Peyer's patch (tissue), 4 donors: ENCODE data around the gene PTPRR. TPM values are rescaled to one million over a fixed set of nuclear protein-coding genes. Genes with fewer than 3 reads are reported as not detected.

Experiments used
- DNase-seq, 3 donors: peaks; one replicate each; pipeline ENCODE4 v3.0.0-alpha.2; 2017 to 2019
- H3K27ac ChIP-seq, 4 donors: fragments of 200-600 bp; sonication (generic); one replicate each; pipeline ENCODE4 v1.5.1; 2016 to 2019
- H3K27me3 ChIP-seq, 2 donors: fragments of 200-600 bp; sonication (generic); one replicate each; pipeline ENCODE4 v1.5.1; 2019
- H3K36me3 ChIP-seq, 3 donors: fragments of 200-600 bp; sonication (generic); one replicate each; pipeline ENCODE4 v1.5.1; 2016 to 2019
- H3K4me1 ChIP-seq, 4 donors: fragments of 200-600 bp; sonication (generic); one replicate each; pipeline ENCODE4 v1.5.1; 2016 to 2019
- H3K4me3 ChIP-seq, 4 donors: fragments of 200-600 bp; sonication (generic); 1 replicate in 3 of 4; 2 replicates in 1 of 4; pipeline ENCODE4 v1.5.1; 2016 to 2019; ENCODE audit warnings: mild to moderate bottlenecking in 1 of 4
- H3K9me3 ChIP-seq, 4 donors: fragments of 200-600 bp; sonication (generic); one replicate each; pipeline ENCODE4 v1.5.1; 2016 to 2019; ENCODE audit warnings: mild to moderate bottlenecking in 1 of 4
- POLR2A ChIP-seq, 2 donors: fragments of 450-650 bp; IDR thresholded peaks; one replicate each; pipeline ENCODE4 v1.5.1; 2017; ENCODE audit warnings: antibody characterized with exemption in 2 of 2, mild to moderate bottlenecking in 2 of 2, moderate library complexity in 2 of 2
- small RNA-seq, 2 donors: library from RNA; depleted of rRNA; stranded (forward); fragments of <200 nt; gene quantifications; one replicate each; pipeline ENCODE3, GENCODE V24; 2016
- total RNA-seq, 4 donors: library from RNA; depleted of rRNA; stranded (reverse); fragments of >200 nt; gene quantifications; one replicate each; pipeline ENCODE4 v1.1.0, GENCODE V29; 2016
- TF ChIP-seq, protein P1 (sequence below), 6 experiments: fragments of 450-650 bp in 4 of 6; fragments of 200-600 bp in 2 of 6; sonication (generic) in 1 of 6; IDR thresholded peaks; one replicate each; pipeline ENCODE4 v1.5.1; 2017 to 2019; ENCODE audit warnings: antibody characterized with exemption in 6 of 6, mild to moderate bottlenecking in 3 of 6, moderate library complexity in 1 of 6

Gene PTPRR
- total RNA-seq, 4 donors from 2014 or later: 17.5 to 30.3 (median 20.2) TPM; not detected in 1

DNA sequence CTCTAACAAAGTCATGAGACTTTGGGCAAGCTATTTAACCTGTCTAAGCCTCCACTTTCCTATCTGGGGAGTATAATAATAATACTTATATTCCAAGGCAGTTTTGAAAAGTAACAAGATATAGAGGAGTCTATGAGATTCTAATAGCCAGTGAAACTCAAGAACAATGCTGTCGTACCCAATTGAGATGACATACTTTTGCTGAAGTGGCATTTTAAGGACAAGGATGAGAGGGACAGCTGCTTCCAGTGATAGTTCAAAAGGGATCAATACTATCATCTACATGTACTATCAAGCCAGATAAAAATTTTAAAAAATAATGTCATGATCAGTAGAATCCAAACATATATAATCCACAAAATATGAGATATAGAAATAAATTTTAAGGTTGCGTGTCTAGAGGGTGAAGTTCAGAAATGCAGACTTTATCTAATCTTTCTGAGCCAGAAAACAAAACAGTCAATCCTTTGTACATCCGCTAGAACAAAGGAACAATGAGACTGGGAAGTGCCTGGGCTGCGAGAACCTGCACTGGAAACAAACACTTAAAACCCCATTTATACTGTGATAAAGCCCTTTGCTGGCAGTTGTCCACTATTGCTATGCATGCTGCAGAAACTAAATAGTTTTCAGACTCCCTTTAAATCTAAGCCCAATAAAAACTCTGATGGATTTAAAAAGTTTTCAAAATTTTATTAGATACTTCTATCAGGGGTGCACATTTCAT lies 321.9 kb downstream of the PTPRR start:
- Histone ChIP-seq H3K36me3 (no peaks in the 10 kb centered on the region), H3K27me3 (no peaks in the 10 kb centered on the region), H3K4me1 (no peaks in the 10 kb centered on the region), H3K27ac (no peak overlapping the region), H3K9me3 (no peaks in the 10 kb centered on the region), H3K4me3 (no peak overlapping the region)
- DNase-seq: no peak
- no peak for TF ChIP-seq POLR2A (IDR thresholded peaks at IDR 0.05)
- TF ChIP-seq, protein P1, sequence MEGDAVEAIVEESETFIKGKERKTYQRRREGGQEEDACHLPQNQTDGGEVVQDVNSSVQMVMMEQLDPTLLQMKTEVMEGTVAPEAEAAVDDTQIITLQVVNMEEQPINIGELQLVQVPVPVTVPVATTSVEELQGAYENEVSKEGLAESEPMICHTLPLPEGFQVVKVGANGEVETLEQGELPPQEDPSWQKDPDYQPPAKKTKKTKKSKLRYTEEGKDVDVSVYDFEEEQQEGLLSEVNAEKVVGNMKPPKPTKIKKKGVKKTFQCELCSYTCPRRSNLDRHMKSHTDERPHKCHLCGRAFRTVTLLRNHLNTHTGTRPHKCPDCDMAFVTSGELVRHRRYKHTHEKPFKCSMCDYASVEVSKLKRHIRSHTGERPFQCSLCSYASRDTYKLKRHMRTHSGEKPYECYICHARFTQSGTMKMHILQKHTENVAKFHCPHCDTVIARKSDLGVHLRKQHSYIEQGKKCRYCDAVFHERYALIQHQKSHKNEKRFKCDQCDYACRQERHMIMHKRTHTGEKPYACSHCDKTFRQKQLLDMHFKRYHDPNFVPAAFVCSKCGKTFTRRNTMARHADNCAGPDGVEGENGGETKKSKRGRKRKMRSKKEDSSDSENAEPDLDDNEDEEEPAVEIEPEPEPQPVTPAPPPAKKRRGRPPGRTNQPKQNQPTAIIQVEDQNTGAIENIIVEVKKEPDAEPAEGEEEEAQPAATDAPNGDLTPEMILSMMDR (IDR thresholded peaks at IDR 0.05): no peak

GRCh38 chr12:70592664-70593063 lies 327.9 kb downstream of the PTPRR start:
- H3K27ac ChIP-seq: no peak overlapping the region
- no peaks in the 10 kb centered on the region for H3K36me3 ChIP-seq
- no peaks in the 10 kb centered on the region for H3K27me3 ChIP-seq
- no peak for TF ChIP-seq POLR2A (IDR thresholded peaks at IDR 0.05)
- TF ChIP-seq, protein P1 (IDR thresholded peaks at IDR 0.05): no peak
- no peak for DNase-seq
- no peak overlapping the region for H3K4me3 ChIP-seq
- no peaks in the 10 kb centered on the region for H3K9me3 ChIP-seq
- no peaks in the 10 kb centered on the region for H3K4me1 ChIP-seq

DNA sequence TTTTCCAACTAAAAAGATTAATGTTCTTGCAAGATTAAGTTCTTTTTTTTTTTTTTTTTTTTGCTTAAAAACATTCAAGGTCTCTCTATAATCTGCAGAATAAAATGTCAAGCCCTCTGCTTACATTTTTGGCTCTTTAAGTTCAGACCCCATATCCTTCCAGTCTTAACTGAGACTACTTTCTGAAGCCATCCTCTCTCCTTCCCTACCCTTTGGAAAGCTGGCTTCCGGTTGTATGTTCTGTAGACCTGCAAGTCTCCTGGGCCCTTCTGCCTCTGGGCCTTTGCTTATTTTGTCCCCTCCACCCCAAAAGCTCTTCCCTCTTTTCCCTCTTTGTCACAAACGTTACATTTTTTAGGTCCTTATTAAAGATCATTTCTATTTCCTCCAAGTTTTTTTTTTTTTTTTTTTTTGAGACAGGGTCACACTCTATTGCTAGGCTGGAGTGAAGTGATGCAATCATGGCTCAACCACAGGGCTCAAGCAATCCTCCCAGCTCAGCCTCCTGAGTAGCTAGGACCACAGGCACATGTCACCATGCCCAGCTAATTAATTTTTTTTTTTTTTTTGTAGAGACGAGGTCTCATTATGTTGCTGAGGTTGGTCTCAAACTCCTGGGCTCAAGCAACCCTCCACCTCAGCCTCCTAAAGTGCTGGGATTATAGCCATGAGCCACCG lies 329.9 kb downstream of the PTPRR start:
- no peak overlapping the region for H3K4me3 ChIP-seq
- no peak for DNase-seq
- no peaks in the 10 kb centered on the region for H3K36me3 ChIP-seq
- H3K27me3 ChIP-seq: no peaks in the 10 kb centered on the region
- TF ChIP-seq POLR2A (IDR thresholded peaks at IDR 0.05): no peak
- TF ChIP-seq, protein P1 (IDR thresholded peaks at IDR 0.05): no peak
- no peaks in the 10 kb centered on the region for H3K9me3 ChIP-seq
- H3K27ac ChIP-seq: no peak overlapping the region
- H3K4me1 ChIP-seq: no peaks in the 10 kb centered on the region

GRCh38 chr12:70590051-70590450 lies 330.5 kb downstream of the PTPRR start:
- no peaks in the 10 kb centered on the region for H3K36me3 ChIP-seq
- H3K4me3 ChIP-seq: no peak overlapping the region

More at GRCh38 chr12:70590051-70590450, 330.5 kb downstream of the PTPRR start:
- Histone ChIP-seq H3K4me1 (no peaks in the 10 kb centered on the region), H3K9me3 (no peaks in the 10 kb centered on the region), H3K27me3 (no peaks in the 10 kb centered on the region), H3K27ac (no peak overlapping the region)
- TF ChIP-seq, protein P1 (IDR thresholded peaks at IDR 0.05): peak in 5 of 6 experiments; percentile 14 to 86 (median 77)
- TF ChIP-seq POLR2A (IDR thresholded peaks at IDR 0.05): no peak
- peak; percentile 51 to 84 (median 80) for DNase-seq

Small RNAs within 50 kb of the gene (small RNA-seq; reads per million reads assigned to genes)
- 0 reads per million in 2 donors for gene RF00019

Other genes with a start within 250 kb of the PTPRR start
- gene TSPAN8, start 237.3 kb upstream of the PTPRR start, total RNA-seq: 100 to 1,000 TPM in 3 of 4 donors, 10 to 100 TPM in 1; 71.0 to 963 (median 558) TPM